Measurements from ENCODE around the gene MECP2. TPM values are rescaled to one million over a fixed set of nuclear protein-coding genes. Genes with fewer than 3 reads are reported as not detected.

The MECP2 gene
- total and polyA plus RNA-seq, 10 of the 15 experiments (the other 5 are each of a cell fraction or from before 2014, with no cell fraction given), result 1.3 to 32.7 (median 13.7) TPM

- no peaks in the 10 kb centered on the region for H3K27me3 ChIP-seq (replicated peaks in 1 of 2; ENCODE audit: control insufficient read depth in 2 of 2, insufficient read depth in 2 of 2, low read length in 1 of 2)
- H3K79me2 ChIP-seq (ENCODE audit: control insufficient read depth, insufficient read depth, low read length), result peaks cover 41% of the 10 kb centered on the region
- DNase-seq (ENCODE audit: low read depth, low spot score) (no peak), FAIRE-seq (peak; percentile 18), ATAC-seq (peak; percentile 5)
- H3K4me2 ChIP-seq (ENCODE audit: control insufficient read depth, insufficient read depth), result peak overlapping the region; percentile 90
- H3K36me3 ChIP-seq (ENCODE audit: control insufficient read depth in 2 of 2, insufficient read depth in 2 of 2, low read length in 1 of 2), result peaks cover 0 to 5% of the 10 kb centered on the region in 2 experiments; a peak in 3 of 4 replicates
- H3K27ac ChIP-seq (ENCODE audit: control insufficient read depth, insufficient read depth), result peak overlapping the region; percentile 70
- H3K9ac ChIP-seq (ENCODE audit: control insufficient read depth, insufficient read depth, low read length), result peak overlapping the region; percentile 83
- no peak overlapping the region for H2AFZ ChIP-seq (ENCODE audit: control insufficient read depth, low read depth, low read length)
- intact Hi-C loops (cut with micrococcal nuclease; ENCODE audit: unreplicated experiment) (no loop called here), in situ Hi-C loops (cut with MboI) (no loop called here)
- ChIA-PET CTCF (interaction anchor here (0.6 to 1.4 kb wide), 10 partner anchors 9 to 76 kb away, joined by 3 to 8 read pairs (median 3); partner anchors contain the start of gene RENBP), POLR2A (interaction anchor here (0.8 to 1.9 kb wide), 8 partner anchors 16 to 227 kb away, joined by 3 to 11 read pairs (median 4); partner anchors contain the start of genes HCFC1, IDH3G and SSR4), RAD21 (ENCODE audit: unreplicated experiment) (interaction anchor here (0.9 to 2.1 kb wide), 6 partner anchors 21 to 52 kb away, joined by 3 to 14 read pairs (median 5); partner anchors contain the start of genes HCFC1 and TMEM187), SMC1A (ENCODE audit: uncharacterized antibody, unreplicated experiment) (interaction anchor here (0.7 to 1.7 kb wide), 8 partner anchors 16 to 97 kb away, joined by 3 to 10 read pairs (median 3); partner anchors contain the start of gene HCFC1)
- H4K20me1 ChIP-seq (ENCODE audit: control insufficient read depth, insufficient read depth), result no peaks in the 10 kb centered on the region
- no peaks in the 10 kb centered on the region for H3K9me3 ChIP-seq (replicated peaks; ENCODE audit: control insufficient read depth, insufficient read depth, low read length)
- peaks cover 11% of the 10 kb centered on the region for H3K4me1 ChIP-seq (ENCODE audit: control insufficient read depth, insufficient read depth, low read length)
- no peak for TF ChIP-seq SMAD1 (IDR thresholded peaks at IDR 0.05; ENCODE audit: low read depth, partially characterized antibody)
- TF ChIP-seq SRF (IDR thresholded peaks at IDR 0.05; ENCODE audit: low read depth in 2 of 2, low read length in 2 of 2), result no peak
- TF ChIP-seq CHD1 (IDR thresholded peaks at IDR 0.05; ENCODE audit: low read depth, low read length), result no peak
- TF ChIP-seq STAT3 (IDR thresholded peaks at IDR 0.05; ENCODE audit: low read depth, low read length), result no peak
- no peak for TF ChIP-seq CREM (IDR thresholded peaks at IDR 0.05; ENCODE audit: low read depth)
- TF ChIP-seq IRF3 (IDR thresholded peaks at IDR 0.05), result no peak
- H3K4me3 ChIP-seq, result peak overlapping the region; percentile 60
- WGBS (ENCODE audit: insufficient coverage, insufficient replicate concordance, low lambda C conversion rate, missing lambda C conversion rate), result 24% methylated on average over 9 of the region's 9 CpGs
- TSS peak; percentile 85 for BruUV-seq (replicated peaks)
Observed at GRCh38 chrX:154020536-154021115, 76.9 kb downstream of the MECP2 start.

Data from GM12878 (cell line).